ENCODE data around the gene TMBIM6.
"Not testable (repeated sequence)": the region's sequence is repeated elsewhere in the genome, so short reads cannot be mapped to it uniquely, and the experiment has no call there.

TMBIM6 gene

GRCh38 chr12:49776858-49777257, 35.5 kb downstream of the TMBIM6 start:
- DNase-seq (ENCODE audit: low read depth): no peak

- DNase-seq (ENCODE audit: low read depth): no peak
Observed at GRCh38 chr12:49777341-49777740, 36.0 kb downstream of the TMBIM6 start.

- peak; percentile 57 for DNase-seq (ENCODE audit: low read depth)
Observed at GRCh38 chr12:49777800-49778748, 36.7 kb downstream of the TMBIM6 start.

- no peak for DNase-seq (ENCODE audit: low read depth)
Observed at GRCh38 chr12:49779581-49779980, 38.2 kb downstream of the TMBIM6 start.

GRCh38 chr12:49780914-49781313, 39.6 kb downstream of the TMBIM6 start:
- DNase-seq (ENCODE audit: low read depth): not testable (repeated sequence)

GRCh38 chr12:49783917-49784676, 42.7 kb downstream of the TMBIM6 start:
- DNase-seq (ENCODE audit: low read depth): no peak

- no peak for DNase-seq (ENCODE audit: low read depth)
Observed at GRCh38 chr12:49784756-49785409, 43.5 kb downstream of the TMBIM6 start.

- no peak for DNase-seq (ENCODE audit: low read depth)
Observed at GRCh38 chr12:49787672-49788071, 46.3 kb downstream of the TMBIM6 start.

- no peak for DNase-seq (ENCODE audit: low read depth)
Observed at GRCh38 chr12:49789992-49790391, 48.6 kb downstream of the TMBIM6 start.

- no peak for DNase-seq (ENCODE audit: low read depth)
Observed at GRCh38 chr12:49790741-49791555, 49.6 kb downstream of the TMBIM6 start.

- DNase-seq (ENCODE audit: low read depth): no peak
Observed at GRCh38 chr12:49791700-49792099, 50.3 kb downstream of the TMBIM6 start.

- DNase-seq (ENCODE audit: low read depth): no peak
Observed at GRCh38 chr12:49792181-49792970, 51.0 kb downstream of the TMBIM6 start.

- DNase-seq (ENCODE audit: low read depth): no peak
Observed at GRCh38 chr12:49792976-49793580, 51.7 kb downstream of the TMBIM6 start.

GRCh38 chr12:49793620-49794019, 52.3 kb downstream of the TMBIM6 start:
- no peak for DNase-seq (ENCODE audit: low read depth)

GRCh38 chr12:49794021-49794420, 52.7 kb downstream of the TMBIM6 start:
- no peak for DNase-seq (ENCODE audit: low read depth)

- DNase-seq (ENCODE audit: low read depth): no peak
Observed at GRCh38 chr12:49794811-49795653, 53.7 kb downstream of the TMBIM6 start.

- DNase-seq (ENCODE audit: low read depth): no peak
Observed at GRCh38 chr12:49795654-49796105, 54.3 kb downstream of the TMBIM6 start.

- no peak for DNase-seq (ENCODE audit: low read depth)
Observed at GRCh38 chr12:49796155-49796554, 54.8 kb downstream of the TMBIM6 start.
